Mesenchymal stem cell (in vitro differentiated cells and primary cell): ENCODE measurements around the gene BIRC5.

Experiments used
- DNase-seq: peaks from one replicate; pipeline ENCODE4 v3.0.0-alpha.2; 2013
- H2AFZ ChIP-seq: one replicate; pipeline ENCODE4 v1.6.1; 2013; ENCODE audit warnings: low read depth, mild to moderate bottlenecking, control low read depth, inconsistent platforms, low read length, moderate library complexity
- H2AK5ac ChIP-seq: 2 replicates; pipeline ENCODE4 v1.6.1; 2013; ENCODE audit warnings: low read length, moderate library complexity, mild to moderate bottlenecking, inconsistent platforms; ENCODE audit not compliant: severe bottlenecking
- H2BK120ac ChIP-seq: one replicate; pipeline ENCODE4 v1.6.1; 2013; ENCODE audit warnings: low read depth, mild to moderate bottlenecking, inconsistent platforms, low read length, moderate library complexity
- H2BK12ac ChIP-seq, 2 experiments: one replicate each; pipeline ENCODE4 v1.6.1; 2013; ENCODE audit warnings: inconsistent platforms in 2 of 2, low read length in 2 of 2, mild to moderate bottlenecking in 2 of 2, moderate library complexity in 2 of 2, control low read depth in 1 of 2
- H2BK15ac ChIP-seq: one replicate; pipeline ENCODE4 v1.6.1; 2013; ENCODE audit warnings: mild to moderate bottlenecking, low read depth, inconsistent platforms; ENCODE audit not compliant: poor library complexity, severe bottlenecking
- H2BK5ac ChIP-seq: 2 replicates; pipeline ENCODE4 v1.6.1; 2013; ENCODE audit warnings: low read depth, mild to moderate bottlenecking, low read length, control low read depth, inconsistent platforms; ENCODE audit not compliant: poor library complexity, severe bottlenecking
- H3K14ac ChIP-seq, 2 experiments: one replicate each; pipeline ENCODE4 v1.6.1; 2013; ENCODE audit warnings: inconsistent platforms in 2 of 2, low read length in 2 of 2, control low read depth in 1 of 2, mild to moderate bottlenecking in 1 of 2, moderate library complexity in 1 of 2
- H3K18ac ChIP-seq, 2 experiments: one replicate each; pipeline ENCODE4 v1.6.1; 2013; ENCODE audit warnings: inconsistent platforms in 2 of 2, low read length in 2 of 2, control low read depth in 1 of 2, low read depth in 1 of 2, mild to moderate bottlenecking in 1 of 2
- H3K23ac ChIP-seq, 2 experiments: one replicate each; pipeline ENCODE4 v1.6.1; 2013; ENCODE audit warnings: inconsistent platforms in 2 of 2, low read length in 2 of 2, mild to moderate bottlenecking in 2 of 2, moderate library complexity in 2 of 2, control low read depth in 1 of 2
- H3K27ac ChIP-seq: 2 replicates; pipeline ENCODE4 v1.5.1; 2013; ENCODE audit warnings: mild to moderate bottlenecking, moderate library complexity, low read length, control low read depth, inconsistent platforms; ENCODE audit not compliant: poor library complexity, severe bottlenecking
- H3K27me3 ChIP-seq, 2 experiments: 2 replicates each; pipeline versions ENCODE4 v1.6.1 to v1.7.0; 2013; ENCODE audit warnings: low read length in 2 of 2, mild to moderate bottlenecking in 2 of 2, moderate library complexity in 2 of 2, control low read depth in 1 of 2, inconsistent platforms in 1 of 2; ENCODE audit not compliant: control insufficient read depth in 1 of 2, insufficient read depth in 1 of 2
- H3K36me3 ChIP-seq, 2 experiments: 2 replicates each; pipeline versions ENCODE4 v1.6.1 to v1.7.0; 2013; ENCODE audit warnings: low read length in 2 of 2, control low read depth in 1 of 2, inconsistent platforms in 1 of 2, low read depth in 1 of 2, mild to moderate bottlenecking in 1 of 2; ENCODE audit not compliant: insufficient read depth in 2 of 2, control insufficient read depth in 1 of 2
- H3K4ac ChIP-seq, 2 experiments: one replicate each; pipeline ENCODE4 v1.6.1; 2013; ENCODE audit warnings: inconsistent platforms in 2 of 2, low read length in 2 of 2, mild to moderate bottlenecking in 2 of 2, moderate library complexity in 2 of 2, control low read depth in 1 of 2, low read depth in 1 of 2
- H3K4me1 ChIP-seq: 2 replicates; pipeline ENCODE4 v1.6.1; 2013; ENCODE audit warnings: low read depth, low read length, control low read depth; ENCODE audit not compliant: control insufficient read depth, insufficient read depth
- H3K4me2 ChIP-seq: 2 replicates; pipeline ENCODE4 v1.6.1; 2013; ENCODE audit warnings: low read length, mild to moderate bottlenecking, inconsistent platforms; ENCODE audit not compliant: poor library complexity, severe bottlenecking
- H3K4me3 ChIP-seq, 2 experiments: 2 replicates each; pipeline versions ENCODE4 v1.5.1 to v1.7.0; 2013; ENCODE audit warnings: low read length in 2 of 2, mild to moderate bottlenecking in 2 of 2, control low read depth in 1 of 2, low read depth in 1 of 2; ENCODE audit not compliant: insufficient read depth in 1 of 2
- H3K79me1 ChIP-seq: replicated peaks from 2 replicates; pipeline ENCODE4 v1.6.1; 2013; ENCODE audit warnings: mild to moderate bottlenecking, control low read depth, low read length, inconsistent platforms; ENCODE audit not compliant: poor library complexity, severe bottlenecking
- H3K9ac ChIP-seq: 2 replicates; pipeline ENCODE4 v1.7.0; 2013; ENCODE audit warnings: mild to moderate bottlenecking, low read length, moderate library complexity
- H3K9me3 ChIP-seq: 2 replicates; pipeline ENCODE4 v1.7.0; 2013; ENCODE audit warnings: mild to moderate bottlenecking, low read length; ENCODE audit not compliant: control insufficient read depth
- H4K8ac ChIP-seq: one replicate; pipeline ENCODE4 v1.6.1; 2013; ENCODE audit warnings: inconsistent platforms, mild to moderate bottlenecking, low read length, moderate library complexity
- H4K91ac ChIP-seq: one replicate; pipeline ENCODE4 v1.6.1; 2013; ENCODE audit warnings: mild to moderate bottlenecking, low read length, inconsistent platforms
- WGBS: methylation state at CpG from one replicate; pipeline ENCODE4 v1.1.7; 2013; ENCODE audit warnings: mixed read lengths; 5-methylcytosine and 5-hydroxymethylcytosine counted together

BIRC5 gene

DNA sequence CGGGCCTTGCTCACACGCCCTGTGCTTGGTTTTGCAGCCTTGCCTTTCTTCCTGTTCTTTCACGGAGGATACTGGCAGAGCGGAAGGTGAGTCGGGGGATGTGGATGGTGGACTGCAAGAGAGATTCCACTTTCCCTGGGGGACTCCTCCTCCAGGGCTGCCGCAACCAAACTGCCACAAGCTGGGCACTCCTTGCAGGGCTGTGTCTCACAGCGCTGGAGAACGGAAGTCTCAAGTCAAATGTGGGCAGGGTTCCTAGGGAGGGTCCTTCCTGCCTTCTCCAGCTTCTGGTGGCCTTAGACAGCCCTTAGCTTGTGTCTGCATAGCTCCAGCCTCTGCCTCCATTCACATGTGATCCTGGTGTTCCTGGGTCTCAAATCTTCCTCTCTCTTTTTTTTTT, 11.4 kb upstream of the BIRC5 start:
- no peak overlapping the region for H2AK5ac ChIP-seq
- H3K9me3 ChIP-seq: no peaks in the 10 kb centered on the region
- H3K79me1 ChIP-seq: peaks cover 3% of the 10 kb centered on the region
- no peak overlapping the region for H4K91ac ChIP-seq
- H3K18ac ChIP-seq: no peak overlapping the region
- DNase-seq: no peak
- no peak overlapping the region for H4K8ac ChIP-seq
- no peak overlapping the region for H2AFZ ChIP-seq
- H3K36me3 ChIP-seq: peaks cover 0 to 33% of the 10 kb centered on the region in 2 experiments
- H3K23ac ChIP-seq: no peak overlapping the region
- no peak overlapping the region for H3K14ac ChIP-seq
- WGBS: 96% methylated on average over 8 of the region's 8 CpGs
- H2BK5ac ChIP-seq: no peak overlapping the region
- no peak overlapping the region for H2BK120ac ChIP-seq
- H3K4me2 ChIP-seq: no peak overlapping the region
- no peak overlapping the region for H3K27ac ChIP-seq
- H3K4me3 ChIP-seq: no peak overlapping the region
- H2BK12ac ChIP-seq: no peak overlapping the region
- no peaks in the 10 kb centered on the region for H3K27me3 ChIP-seq
- H3K4me1 ChIP-seq: peaks cover 6% of the 10 kb centered on the region
- H3K4ac ChIP-seq: no peak overlapping the region
- no peak overlapping the region for H3K9ac ChIP-seq
- no peak overlapping the region for H2BK15ac ChIP-seq

DNA sequence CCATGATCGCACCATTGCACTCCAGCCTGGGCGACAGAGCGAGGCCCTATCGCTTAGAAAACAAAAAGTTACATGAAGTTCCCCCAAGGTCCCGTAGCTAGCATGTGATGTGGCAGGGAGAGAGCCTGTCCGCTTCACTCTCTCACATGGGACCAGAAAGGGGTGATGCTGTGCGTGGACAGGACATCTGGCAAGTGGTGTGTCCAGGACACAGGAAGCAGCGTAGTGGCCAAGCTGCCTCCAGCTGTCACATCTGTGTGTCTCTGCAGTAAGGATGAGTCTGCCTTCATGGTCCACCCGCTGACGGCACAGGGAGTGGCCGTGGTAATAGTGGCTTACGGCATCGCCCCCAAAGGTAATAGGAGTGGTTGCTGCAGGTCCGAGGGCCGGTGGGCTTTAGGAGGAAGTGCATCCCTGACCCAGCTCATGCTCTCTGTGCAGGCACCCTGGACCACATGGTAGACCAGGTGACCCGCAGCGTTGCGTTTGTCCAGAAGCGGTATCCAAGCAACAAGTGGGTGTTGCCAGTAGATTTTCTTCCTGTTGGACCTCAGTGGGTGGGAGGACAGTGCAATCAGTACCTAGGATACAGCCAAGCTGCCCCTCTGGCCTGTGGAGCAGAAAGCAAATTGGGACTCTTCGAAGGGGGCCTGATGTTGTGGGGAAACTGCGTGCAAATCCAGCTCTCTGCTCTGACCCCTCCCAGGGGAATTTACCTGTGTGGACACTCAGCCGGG, 9.5 kb upstream of the BIRC5 start:
- Histone ChIP-seq H2BK12ac (no peak overlapping the region), H3K79me1 (peaks cover 2% of the 10 kb centered on the region), H3K9ac (no peak overlapping the region), H4K91ac (no peak overlapping the region), H3K4me3 (no peak overlapping the region), H3K23ac (no peak overlapping the region), H4K8ac (no peak overlapping the region), H3K4me1 (no peaks in the 10 kb centered on the region), H2AFZ (no peak overlapping the region), H2AK5ac (no peak overlapping the region), H3K4me2 (no peak overlapping the region), H3K14ac (no peak overlapping the region), H3K9me3 (no peaks in the 10 kb centered on the region), H3K27ac (no peak overlapping the region), H3K18ac (no peak overlapping the region), H2BK120ac (no peak overlapping the region), H3K4ac (no peak overlapping the region), H2BK5ac (no peak overlapping the region), H3K27me3 (no peaks in the 10 kb centered on the region), H3K36me3 (peaks cover 0 to 34% of the 10 kb centered on the region in 2 experiments), H2BK15ac (no peak overlapping the region)
- 97% methylated on average over 22 of the region's 22 CpGs for WGBS
- DNase-seq: no peak

DNA sequence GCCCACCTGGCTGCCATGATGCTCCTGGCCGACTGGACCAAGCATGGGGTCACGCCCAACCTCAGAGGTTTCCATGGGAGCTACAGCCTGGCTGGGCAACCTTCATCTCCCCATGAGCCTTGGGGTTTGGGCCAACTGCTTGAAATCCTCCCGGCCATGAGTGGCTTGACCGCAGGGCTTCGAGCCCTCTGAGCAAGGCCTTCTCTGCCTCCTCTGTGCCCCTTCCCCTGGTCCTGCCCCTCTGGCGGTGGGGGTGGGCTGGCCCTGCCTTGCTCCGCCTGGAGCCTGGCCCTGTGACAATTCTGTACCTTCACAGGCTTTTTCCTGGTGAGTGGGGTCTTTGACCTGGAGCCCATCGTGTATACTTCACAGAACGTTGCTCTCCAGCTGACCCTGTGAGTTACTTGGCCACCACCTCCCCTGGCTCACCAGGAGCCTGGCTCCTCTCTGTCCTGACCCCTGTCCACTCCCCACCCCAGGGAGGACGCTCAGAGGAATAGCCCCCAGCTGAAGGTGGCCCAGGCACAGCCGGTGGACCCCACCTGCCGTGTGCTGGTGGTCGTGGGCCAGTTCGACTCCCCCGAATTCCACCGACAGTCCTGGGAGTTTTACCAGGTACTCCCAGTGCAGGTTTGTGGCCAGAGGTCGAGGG, 8.8 kb upstream of the BIRC5 start:
- Histone ChIP-seq H3K9me3 (no peaks in the 10 kb centered on the region), H3K23ac (no peak overlapping the region), H3K14ac (no peak overlapping the region), H2BK12ac (no peak overlapping the region), H2AK5ac (no peak overlapping the region), H3K27ac (no peak overlapping the region), H3K4me3 (no peak overlapping the region), H3K4me1 (no peaks in the 10 kb centered on the region), H3K27me3 (no peaks in the 10 kb centered on the region), H3K79me1 (no peaks in the 10 kb centered on the region), H2BK120ac (no peak overlapping the region), H4K91ac (no peak overlapping the region), H2AFZ (no peak overlapping the region), H3K4ac (no peak overlapping the region), H2BK15ac (no peak overlapping the region), H4K8ac (no peak overlapping the region), H3K9ac (no peak overlapping the region), H2BK5ac (no peak overlapping the region), H3K18ac (no peak overlapping the region), H3K4me2 (no peak overlapping the region), H3K36me3 (peaks cover 0 to 32% of the 10 kb centered on the region in 2 experiments)
- 94% methylated on average over 17 of the region's 17 CpGs for WGBS
- DNase-seq: no peak

DNA sequence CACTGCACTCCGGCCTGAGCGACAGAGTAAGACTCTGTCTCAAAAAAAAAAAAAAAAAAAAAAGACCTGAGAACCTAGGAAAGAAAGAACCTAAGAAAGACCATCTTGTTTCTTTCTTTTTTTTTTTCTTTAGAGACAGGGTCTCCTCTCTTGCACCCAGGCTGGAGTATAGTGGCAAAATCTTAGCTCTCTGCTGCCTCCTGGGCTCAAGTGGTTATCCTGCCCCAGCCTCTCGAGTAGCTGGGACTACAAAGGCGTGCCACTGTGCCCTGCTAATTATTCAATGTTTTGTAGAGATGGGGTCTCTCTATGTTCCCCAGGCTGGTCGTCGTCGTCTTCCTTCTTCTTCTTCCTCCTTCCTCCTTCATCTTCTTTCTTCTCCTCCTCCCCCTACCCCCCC, 7.8 kb upstream of the BIRC5 start:
- 94% methylated on average over 7 of the region's 7 CpGs for WGBS
- Histone ChIP-seq H2AFZ (no peak overlapping the region), H3K27me3 (no peaks in the 10 kb centered on the region), H2BK120ac (no peak overlapping the region), H3K4ac (no peak overlapping the region), H2BK5ac (no peak overlapping the region), H2BK15ac (no peak overlapping the region), H3K4me3 (no peak overlapping the region), H3K27ac (no peak overlapping the region), H3K18ac (no peak overlapping the region), H3K14ac (no peak overlapping the region), H3K9me3 (no peaks in the 10 kb centered on the region), H4K91ac (no peak overlapping the region), H3K9ac (no peak overlapping the region), H4K8ac (no peak overlapping the region), H3K79me1 (no peaks in the 10 kb centered on the region), H3K4me2 (no peak overlapping the region), H2AK5ac (no peak overlapping the region), H3K36me3 (peaks cover 0 to 32% of the 10 kb centered on the region in 2 experiments), H3K23ac (no peak overlapping the region), H2BK12ac (no peak overlapping the region), H3K4me1 (no peaks in the 10 kb centered on the region)
- DNase-seq: no peak
